OCI-LY7 (cell line): Measurements from ENCODE around the gene PCDH18. TPM values are rescaled to one million over a fixed set of nuclear protein-coding genes. Genes with fewer than 3 reads are reported as not detected.
"Not testable (repeated sequence)": the region's sequence is repeated elsewhere in the genome, so short reads cannot be mapped to it uniquely, and the experiment has no call there.

Source experiments
- BruUV-seq: library from RNA; stranded (reverse); fragments of 400-500 nt; replicated peaks from 2 replicates; lab custom pipeline; 2021; lab: Mats Ljungman, UMichigan
- CTCF ChIA-PET: fragments of 300-600 bp; sonication (Branson Sonifier 250); formaldehyde crosslinking; loops from one replicate; lab custom pipeline; 2022; ENCODE audit warnings: antibody characterized with exemption; ENCODE audit not compliant: unreplicated experiment; lab: Charles Lee
- POLR2A ChIA-PET: fragments of 300-600 bp; sonication (Branson Sonifier 250); formaldehyde crosslinking; loops from one replicate; lab custom pipeline; 2022; ENCODE audit warnings: antibody characterized with exemption; lab: Charles Lee
- DNase-seq: peaks from one replicate; pipeline ENCODE4 v3.0.0-alpha.2; 2015; ENCODE audit warnings: low spot score
- H2AFZ ChIP-seq: fragments of 200-600 bp; sonication (generic), shearing (Covaris generic); 2 replicates; pipeline ENCODE4 v1.6.1; 2014; ENCODE audit warnings: mild to moderate bottlenecking, antibody characterized with exemption, low read length, moderate library complexity
- H3K27ac ChIP-seq: fragments of 200-600 bp; sonication (generic); 2 replicates; pipeline ENCODE4 v1.5.1; 2014; ENCODE audit warnings: mixed run types, low read depth, mild to moderate bottlenecking, moderate library complexity, low read length, inconsistent platforms; ENCODE audit not compliant: poor library complexity, severe bottlenecking
- H3K36me3 ChIP-seq: fragments of 200-600 bp; sonication (generic); 2 replicates; pipeline ENCODE4 v1.6.1; 2014; ENCODE audit warnings: mild to moderate bottlenecking, antibody characterized with exemption, low read length, moderate library complexity, mixed read lengths; ENCODE audit not compliant: insufficient read depth
- H3K4me1 ChIP-seq: fragments of 200-600 bp; sonication (generic); 2 replicates; pipeline ENCODE4 v1.5.1; 2014; ENCODE audit warnings: mild to moderate bottlenecking, low read length; ENCODE audit not compliant: insufficient read depth, poor library complexity, severe bottlenecking
- H3K4me2 ChIP-seq: fragments of 200-600 bp; sonication (generic); 2 replicates; pipeline ENCODE4 v1.6.1; 2014; ENCODE audit warnings: mild to moderate bottlenecking, low read length
- H3K4me3 ChIP-seq: fragments of 200-600 bp; sonication (generic); 2 replicates; pipeline ENCODE4 v1.5.1; 2014; ENCODE audit warnings: mild to moderate bottlenecking, low read depth, low read length; ENCODE audit not compliant: poor library complexity, severe bottlenecking
- H3K79me2 ChIP-seq: fragments of 200-600 bp; sonication (generic); 2 replicates; pipeline ENCODE4 v1.6.1; 2016; ENCODE audit warnings: low read depth, mild to moderate bottlenecking, low read length, moderate library complexity, mixed read lengths; ENCODE audit not compliant: insufficient read depth
- H3K9me2 ChIP-seq: fragments of 200-600 bp; sonication (generic); 2 replicates; pipeline ENCODE4 v1.6.1; 2016; ENCODE audit warnings: mild to moderate bottlenecking, low read length, mixed read lengths; ENCODE audit not compliant: insufficient read depth
- H3K9me3 ChIP-seq: fragments of 200-600 bp; sonication (generic); 2 replicates; pipeline ENCODE4 v1.6.1; 2014; ENCODE audit warnings: mild to moderate bottlenecking, mixed run types, low read length, mixed read lengths
- H4K20me1 ChIP-seq: fragments of 200-600 bp; sonication (generic); 2 replicates; pipeline ENCODE4 v1.6.1; 2014; ENCODE audit warnings: mild to moderate bottlenecking, antibody characterized with exemption, low read length, moderate library complexity, mixed read lengths; ENCODE audit not compliant: insufficient read depth
- EZH2phosphoT487 ChIP-seq: fragments of 200-600 bp; sonication (generic); IDR thresholded peaks from 2 replicates; pipeline ENCODE4 v1.6.1; 2018; ENCODE audit warnings: low read depth, borderline replicate concordance, mild to moderate bottlenecking, mixed run types, antibody characterized with exemption, low read length, moderate library complexity, mixed read lengths
- intact Hi-C: fragments of 100-400 bp; cut with micrococcal nuclease; formaldehyde crosslinking; loops from one replicate; pipeline ENCODE4 v1.10.0; 2022; ENCODE audit not compliant: unreplicated experiment
- total RNA-seq, 2 experiments: library from RNA; depleted of rRNA in 1 of 2; stranded (reverse); fragments of >200 nt in 1 of 2; shearing (Covaris generic) in 1 of 2; gene quantifications; 2 replicates each; pipeline ENCODE4 v1.2.3, GENCODE V29; 2014 to 2022
- TF ChIP-seq, protein P1 (sequence below): fragments of 200-600 bp; sonication (generic); conservative IDR thresholded peaks from 2 replicates; pipeline ENCODE4 v1.5.1; 2014; ENCODE audit warnings: mild to moderate bottlenecking, antibody characterized with exemption, low read length, moderate library complexity, mixed read lengths

The PCDH18 gene
- total RNA-seq, 2 experiments from 2014 or later, result not detected

DNA sequence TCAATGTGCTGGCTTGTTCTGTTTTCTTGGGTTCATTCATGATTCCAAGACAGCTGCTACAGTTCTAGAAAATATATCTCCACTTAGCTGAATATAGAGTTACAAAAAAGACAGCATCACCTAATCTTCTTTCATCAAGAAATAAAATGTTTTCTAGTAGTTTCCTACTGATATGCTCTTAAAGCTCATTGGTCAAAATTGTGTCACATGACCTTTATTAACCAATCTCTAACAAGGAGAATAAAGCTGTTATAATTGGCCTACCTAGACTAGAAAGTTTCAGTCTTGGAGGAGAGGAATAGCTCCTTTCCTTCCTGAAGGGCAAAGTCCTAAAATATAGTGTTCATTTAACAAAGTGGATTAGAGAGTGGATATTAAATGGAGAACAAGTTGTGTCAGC, 8.1 kb upstream of the PCDH18 start:
- TF ChIP-seq EZH2phosphoT487, result no peak
- TF ChIP-seq, protein P1, sequence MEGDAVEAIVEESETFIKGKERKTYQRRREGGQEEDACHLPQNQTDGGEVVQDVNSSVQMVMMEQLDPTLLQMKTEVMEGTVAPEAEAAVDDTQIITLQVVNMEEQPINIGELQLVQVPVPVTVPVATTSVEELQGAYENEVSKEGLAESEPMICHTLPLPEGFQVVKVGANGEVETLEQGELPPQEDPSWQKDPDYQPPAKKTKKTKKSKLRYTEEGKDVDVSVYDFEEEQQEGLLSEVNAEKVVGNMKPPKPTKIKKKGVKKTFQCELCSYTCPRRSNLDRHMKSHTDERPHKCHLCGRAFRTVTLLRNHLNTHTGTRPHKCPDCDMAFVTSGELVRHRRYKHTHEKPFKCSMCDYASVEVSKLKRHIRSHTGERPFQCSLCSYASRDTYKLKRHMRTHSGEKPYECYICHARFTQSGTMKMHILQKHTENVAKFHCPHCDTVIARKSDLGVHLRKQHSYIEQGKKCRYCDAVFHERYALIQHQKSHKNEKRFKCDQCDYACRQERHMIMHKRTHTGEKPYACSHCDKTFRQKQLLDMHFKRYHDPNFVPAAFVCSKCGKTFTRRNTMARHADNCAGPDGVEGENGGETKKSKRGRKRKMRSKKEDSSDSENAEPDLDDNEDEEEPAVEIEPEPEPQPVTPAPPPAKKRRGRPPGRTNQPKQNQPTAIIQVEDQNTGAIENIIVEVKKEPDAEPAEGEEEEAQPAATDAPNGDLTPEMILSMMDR, result no peak
- Histone ChIP-seq H3K27ac (no peak overlapping the region), H2AFZ (no peak overlapping the region), H3K4me2 (no peak overlapping the region), H3K79me2 (no peaks in the 10 kb centered on the region), H4K20me1 (no peaks in the 10 kb centered on the region), H3K36me3 (no peaks in the 10 kb centered on the region), H3K9me3 (no peaks in the 10 kb centered on the region), H3K4me1 (no peaks in the 10 kb centered on the region), H3K9me2 (no peaks in the 10 kb centered on the region), H3K4me3 (no peak overlapping the region)
- ChIA-PET CTCF (no interaction called here), POLR2A (interaction anchor here (0.9 to 1.6 kb wide), 2 partner anchors 25 to 42 kb away, joined by 3 to 5 read pairs; no protein-coding TSS in a partner anchor)
- DNase-seq, result no peak
- BruUV-seq, result no TSS peak
- intact Hi-C loops, result no loop called here

DNA sequence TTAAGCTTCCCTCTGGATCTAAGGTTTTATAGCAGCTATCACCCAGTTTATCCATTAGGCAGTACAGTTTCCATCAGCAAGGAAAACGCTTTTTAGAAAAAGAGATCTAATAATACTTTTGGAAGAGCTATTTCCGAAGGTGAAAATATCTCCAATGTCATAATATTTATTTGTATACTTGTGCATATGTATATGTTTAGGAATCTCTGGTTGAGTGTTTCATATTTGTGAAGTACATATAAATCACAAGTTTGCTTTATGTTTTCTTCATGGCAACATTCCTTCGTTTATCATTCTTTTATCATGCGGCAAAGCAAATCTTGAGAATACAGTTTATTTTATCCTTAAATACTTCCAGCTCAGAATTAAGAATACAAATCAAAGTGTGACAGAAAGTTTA, 6.2 kb upstream of the PCDH18 start:
- no peak overlapping the region for H3K4me2 ChIP-seq
- H2AFZ ChIP-seq, result no peak overlapping the region
- ChIA-PET CTCF (no interaction called here), POLR2A (interaction anchor here (0.6 kb wide), 1 partner anchor 23 kb away, joined by 3 read pairs; no protein-coding TSS in a partner anchor)
- intact Hi-C loops, result no loop called here
- no peaks in the 10 kb centered on the region for H4K20me1 ChIP-seq
- no peaks in the 10 kb centered on the region for H3K9me3 ChIP-seq
- H3K4me1 ChIP-seq, result no peaks in the 10 kb centered on the region
- no TSS peak for BruUV-seq
- H3K36me3 ChIP-seq, result no peaks in the 10 kb centered on the region
- TF ChIP-seq, protein P1, result no peak
- TF ChIP-seq EZH2phosphoT487, result no peak
- H3K9me2 ChIP-seq, result no peaks in the 10 kb centered on the region
- DNase-seq, result no peak
- H3K79me2 ChIP-seq, result no peaks in the 10 kb centered on the region
- H3K4me3 ChIP-seq, result no peak overlapping the region
- no peak overlapping the region for H3K27ac ChIP-seq

DNA sequence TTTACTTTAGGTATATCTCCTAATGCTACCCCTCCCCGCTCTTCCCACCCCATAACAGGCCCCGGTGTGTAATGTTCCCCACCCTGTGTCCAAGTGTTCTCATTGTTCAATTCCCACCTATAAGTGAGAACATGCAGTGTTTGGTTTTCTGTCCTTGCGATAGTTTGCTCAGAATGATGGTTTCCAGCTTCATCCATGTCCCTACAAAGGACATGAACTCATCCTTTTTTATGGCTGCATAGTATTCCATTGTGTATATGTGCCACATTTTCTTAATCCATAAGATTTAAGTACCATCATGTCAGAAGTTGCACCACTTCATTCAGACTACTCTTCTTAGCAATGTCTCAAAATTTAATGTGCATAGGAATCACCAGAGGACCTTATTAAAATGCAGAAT, 5.5 kb upstream of the PCDH18 start:
- H2AFZ ChIP-seq, H3K79me2 ChIP-seq, H3K4me2 ChIP-seq, H3K9me3 ChIP-seq, CTCF ChIA-PET, POLR2A ChIA-PET, H3K27ac ChIP-seq, DNase-seq, H3K4me3 ChIP-seq, intact Hi-C loops, H3K36me3 ChIP-seq, BruUV-seq, H4K20me1 ChIP-seq, H3K4me1 ChIP-seq, H3K9me2 ChIP-seq: not testable (repeated sequence)
